Testis (tissue), 3 donors: Measurements from ENCODE around the gene MTHFR. TPM values are rescaled to one million over a fixed set of nuclear protein-coding genes. Genes with fewer than 3 reads are reported as not detected.

Experiments
- DNase-seq: peaks from one replicate; pipeline ENCODE4 v3.0.0-alpha.2; 2019
- H3K27ac ChIP-seq, 2 donors: fragments of 200-600 bp; sonication (generic); one replicate each; pipeline ENCODE4 v1.5.1; 2019
- H3K27me3 ChIP-seq: fragments of 200-600 bp; sonication (generic); one replicate; pipeline ENCODE4 v1.5.1; 2019
- H3K36me3 ChIP-seq: fragments of 200-600 bp; sonication (generic); one replicate; pipeline ENCODE4 v1.5.1; 2017; ENCODE audit warnings: low read depth; ENCODE audit errors: missing control alignments
- H3K4me1 ChIP-seq: fragments of 200-600 bp; sonication (generic); one replicate; pipeline ENCODE4 v1.5.1; 2019
- H3K4me3 ChIP-seq, 2 donors: fragments of 200-600 bp; sonication (generic); one replicate each; pipeline ENCODE4 v1.5.1; 2017 to 2019
- H3K9me3 ChIP-seq: fragments of 200-600 bp; sonication (generic); one replicate; pipeline ENCODE4 v1.5.1; 2017
- CTCF ChIP-seq, 3 experiments: fragments of 450-650 bp in 2 of 3; fragments of 200-600 bp in 1 of 3; sonication (generic) in 1 of 3; IDR thresholded peaks; one replicate each; pipeline ENCODE4 v1.5.1; 2016 to 2019; ENCODE audit warnings: antibody characterized with exemption in 3 of 3, mild to moderate bottlenecking in 2 of 3, moderate library complexity in 1 of 3
- POLR2A ChIP-seq: fragments of 450-650 bp; IDR thresholded peaks from one replicate; pipeline ENCODE4 v1.6.1; 2017; ENCODE audit warnings: antibody characterized with exemption, mild to moderate bottlenecking, moderate library complexity
- WGBS, 2 donors: methylation state at CpG; one replicate each; pipeline ENCODE4 v1.1.5; 2018; 5-methylcytosine and 5-hydroxymethylcytosine counted together
- intact Hi-C: fragments of 100-400 bp; cut with DNase I; formaldehyde crosslinking; loops from one replicate; pipeline ENCODE4 v1.15.1; 2023; ENCODE audit warnings: low total_unique reads
- polyA plus RNA-seq: library from polyadenylated mRNA; stranded (reverse); fragments of 350-450 nt; fragmentation: Illumina TruSeq; extraction: RNeasy Lipid Tissue Mini Kit (QIAGEN cat#74804); gene quantifications from one replicate; pipeline ENCODE4 v1.2.3, GENCODE V29; 2014; ENCODE audit warnings: low read depth, low replicate concordance; ENCODE audit not compliant: insufficient read depth
- total RNA-seq, 2 donors: library from RNA; depleted of rRNA; stranded (reverse); fragments of >200 nt; gene quantifications; one replicate each; pipeline ENCODE4 v1.2.3, GENCODE V29; 2016

Gene MTHFR
- total and polyA plus RNA-seq, 3 donors from 2014 or later, result 30.4 to 78.3 (median 68.3) TPM

- H3K27me3 ChIP-seq, result no peaks in the 10 kb centered on the region
- WGBS, 2 donors, result 84 to 93% methylated on average over 14 of the region's 14 CpGs
- no peak overlapping the region for H3K4me3 ChIP-seq
- peak overlapping the region; percentile 26 to 71 for H3K27ac ChIP-seq
- H3K9me3 ChIP-seq, result no peaks in the 10 kb centered on the region
- no peak for DNase-seq
- intact Hi-C loops, result no loop called here
- TF ChIP-seq POLR2A, result no peak
- TF ChIP-seq CTCF (IDR thresholded peaks at IDR 0.05), result no peak
- H3K4me1 ChIP-seq, result peaks cover 31% of the 10 kb centered on the region
- no peaks in the 10 kb centered on the region for H3K36me3 ChIP-seq
Measured at GRCh38 chr1:11795238-11795890, 10.4 kb downstream of the MTHFR start.

- 80 to 93% methylated on average over 14 to 19 of the region's 19 CpGs for WGBS, 2 donors
- Histone ChIP-seq H3K27ac (peak overlapping the region in 1 of 2 donors; percentile 71), H3K27me3 (no peaks in the 10 kb centered on the region), H3K4me3 (no peak overlapping the region), H3K4me1 (peaks cover 38% of the 10 kb centered on the region), H3K9me3 (no peaks in the 10 kb centered on the region), H3K36me3 (no peaks in the 10 kb centered on the region)
- TF ChIP-seq POLR2A (no peak), CTCF (IDR thresholded peaks at IDR 0.05) (no peak)
- DNase-seq, result no peak
- intact Hi-C loops, result no loop called here
Measured at GRCh38 chr1:11794446-11795237, 11.1 kb downstream of the MTHFR start.

- DNase-seq, result no peak
- Histone ChIP-seq H3K36me3 (no peaks in the 10 kb centered on the region), H3K9me3 (no peaks in the 10 kb centered on the region), H3K27ac (peak overlapping the region in 1 of 2 donors; percentile 57), H3K4me1 (peaks cover 46% of the 10 kb centered on the region), H3K4me3 (no peak overlapping the region), H3K27me3 (no peaks in the 10 kb centered on the region)
- intact Hi-C loops, result no loop called here
- WGBS, 2 donors, result 92 to 95% methylated on average over 2 to 13 of the region's 15 CpGs
- no peak for TF ChIP-seq POLR2A
- TF ChIP-seq CTCF (IDR thresholded peaks at IDR 0.05), result no peak
Measured at GRCh38 chr1:11793819-11794218, 11.9 kb downstream of the MTHFR start.

- intact Hi-C loops, result no loop called here
- peaks cover 50% of the 10 kb centered on the region for H3K4me1 ChIP-seq
Measured at GRCh38 chr1:11792106-11792505, 13.7 kb downstream of the MTHFR start.

More at GRCh38 chr1:11792106-11792505, 13.7 kb downstream of the MTHFR start:
- peak overlapping the region; percentile 96 for H3K27ac ChIP-seq
- H3K9me3 ChIP-seq, result no peaks in the 10 kb centered on the region
- 90 to 93% methylated on average over 3 to 11 of the region's 11 CpGs for WGBS, 2 donors
- TF ChIP-seq POLR2A, result no peak
- no peak for TF ChIP-seq CTCF (IDR thresholded peaks at IDR 0.05)
- no peak for DNase-seq
- no peak overlapping the region for H3K4me3 ChIP-seq
- H3K27me3 ChIP-seq, result no peaks in the 10 kb centered on the region
- H3K36me3 ChIP-seq, result no peaks in the 10 kb centered on the region
